Right hindlimb (tissue), 1 donor: ENCODE measurements around the gene BCL2L13.
"Not testable (repeated sequence)": the region's sequence is repeated elsewhere in the genome, so short reads cannot be mapped to it uniquely, and the experiment has no call there.

Experiments used
- DNase-seq: peaks from one replicate; pipeline ENCODE4 v3.0.0-alpha.2; 2018

BCL2L13 gene

DNA sequence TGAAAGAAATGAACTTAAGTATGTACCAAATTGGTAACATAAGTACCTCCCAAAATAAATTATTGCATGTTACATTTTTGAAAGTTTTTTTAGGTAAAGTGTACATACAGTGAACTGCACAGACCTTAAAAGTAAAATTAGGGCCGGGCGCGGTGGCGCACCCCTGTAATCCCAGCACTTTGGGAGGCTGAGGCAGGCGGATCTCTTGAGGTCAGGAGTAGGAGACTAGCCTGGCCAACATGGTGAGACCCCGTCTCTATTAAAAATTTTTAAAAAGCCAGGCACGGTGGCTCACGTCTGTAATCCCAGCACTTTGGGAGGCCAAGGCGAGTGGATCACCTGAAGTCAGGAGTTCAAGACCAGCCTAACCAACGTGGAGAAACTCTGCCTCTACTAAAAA, 1.7 kb upstream of the BCL2L13 start:
- not testable (repeated sequence) for DNase-seq

GRCh38 chr22:17637490-17638181, 921 bp upstream of the BCL2L13 start:
- DNase-seq, result no peak

GRCh38 chr22:17638182-17638431, 450 bp upstream of the BCL2L13 start:
- no peak for DNase-seq

- DNase-seq, result peak; percentile 56
Observed at GRCh38 chr22:17639247-17639741, 737 bp downstream of the BCL2L13 start.

GRCh38 chr22:17641269-17641668, 2.7 kb downstream of the BCL2L13 start:
- DNase-seq, result no peak

DNA sequence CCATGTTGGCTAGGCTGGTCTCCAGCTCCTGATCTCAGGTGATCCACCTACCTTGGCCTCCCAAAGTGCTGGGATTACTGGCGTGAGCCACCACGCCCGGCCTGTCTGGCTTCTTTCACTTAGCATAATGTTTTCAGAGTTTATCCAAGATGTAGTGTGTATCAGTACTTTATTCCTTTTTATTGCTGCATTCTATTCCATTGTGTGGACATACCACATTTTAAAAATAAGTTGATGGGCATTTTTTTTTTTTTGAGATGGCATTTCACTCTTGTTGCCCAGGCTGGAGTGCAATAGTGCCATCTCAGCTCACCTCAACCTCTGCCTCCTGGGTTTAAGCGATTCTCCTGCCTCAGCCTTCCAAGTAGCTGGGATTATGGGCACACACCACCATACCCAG, 3.8 kb downstream of the BCL2L13 start:
- DNase-seq, result not testable (repeated sequence)

DNA sequence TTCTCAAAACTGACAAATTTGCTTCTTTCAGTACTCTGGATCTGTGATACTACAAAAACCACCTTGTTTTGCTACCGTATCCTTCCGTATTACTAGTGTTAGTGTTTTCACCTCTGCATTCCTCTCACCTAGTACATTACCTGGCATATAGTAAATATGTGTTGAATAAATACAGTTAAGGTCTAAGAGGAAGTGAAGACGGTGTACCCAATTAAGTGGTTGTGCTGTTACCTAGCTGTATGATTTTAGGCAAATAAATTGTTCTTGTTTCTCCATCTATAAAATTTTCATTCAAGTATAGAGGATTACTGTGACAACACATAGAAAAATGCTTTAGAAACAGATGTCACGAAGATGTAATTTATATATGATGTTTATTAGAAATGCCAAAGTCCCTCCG, 8.9 kb downstream of the BCL2L13 start:
- no peak for DNase-seq

DNA sequence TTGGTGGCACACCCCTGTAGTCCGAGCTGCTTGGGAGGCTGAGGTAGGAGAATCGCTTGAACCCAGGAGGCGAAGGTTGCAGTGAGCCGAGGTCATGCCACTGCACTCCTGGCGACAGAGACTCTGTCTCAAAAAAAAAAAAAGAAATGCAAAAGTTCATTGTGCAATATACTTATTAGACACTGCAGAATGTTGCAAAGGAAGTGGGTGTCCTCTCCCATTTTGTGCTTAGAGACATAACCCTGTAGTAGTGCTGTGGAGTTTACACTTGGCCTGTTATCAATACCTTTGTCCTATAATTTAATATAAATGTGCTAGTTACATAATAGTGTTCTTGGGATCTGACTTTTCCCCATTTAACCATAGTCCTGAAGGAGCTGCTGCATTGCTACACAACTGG, 9.4 kb downstream of the BCL2L13 start:
- DNase-seq, result no peak

- DNase-seq, result no peak
Observed at GRCh38 chr22:17648569-17648968, 10.0 kb downstream of the BCL2L13 start.

DNA sequence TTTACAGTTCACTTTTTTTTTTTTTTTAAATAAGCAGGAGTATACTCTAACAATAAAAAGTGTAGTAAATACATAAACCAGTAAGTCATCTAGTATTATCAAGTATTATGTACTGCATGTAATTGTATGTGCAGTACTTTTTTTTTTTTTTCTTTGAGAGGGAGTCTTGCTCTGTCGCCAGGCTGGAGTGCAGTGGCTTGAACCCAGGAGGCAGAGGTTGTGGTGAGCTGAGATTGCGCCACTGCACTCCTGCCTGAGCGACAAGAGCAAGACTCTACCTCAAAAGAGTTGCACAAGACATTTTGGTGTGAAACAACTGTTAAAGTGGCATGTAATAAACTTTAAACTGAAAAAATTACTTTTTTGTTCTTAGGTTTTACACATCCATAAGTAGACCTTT, 16.7 kb downstream of the BCL2L13 start:
- no peak for DNase-seq

DNA sequence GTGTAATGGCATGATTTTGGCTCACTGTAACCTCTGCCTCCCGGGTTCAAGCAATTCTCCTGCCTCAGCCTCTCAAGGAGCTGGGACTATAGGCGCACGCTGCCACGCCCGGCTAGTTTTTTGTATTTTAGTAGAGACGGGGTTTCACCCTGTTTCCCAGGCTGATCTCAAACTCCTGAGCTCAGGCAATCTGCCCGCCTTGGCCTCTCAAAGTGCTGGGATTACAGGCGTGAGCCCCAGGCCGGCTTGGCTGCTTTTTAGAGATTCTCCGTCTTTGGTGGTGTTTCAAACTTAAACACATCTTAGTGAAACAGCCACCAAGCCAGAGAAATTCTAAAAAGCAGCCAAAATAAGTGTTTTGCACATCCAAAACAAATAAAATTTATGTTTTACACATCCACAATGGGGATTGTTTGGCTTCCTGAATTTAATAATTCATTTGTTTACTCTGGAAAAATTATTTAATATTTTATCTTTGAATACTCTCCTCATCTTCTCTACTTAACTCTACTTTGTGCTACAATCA, 18.4 kb downstream of the BCL2L13 start:
- DNase-seq, result peak; percentile 27

- no peak for DNase-seq
Observed at GRCh38 chr22:17664414-17665055, 26.0 kb downstream of the BCL2L13 start.

GRCh38 chr22:17665248-17665647, 26.7 kb downstream of the BCL2L13 start:
- no peak for DNase-seq

GRCh38 chr22:17665854-17666253, 27.3 kb downstream of the BCL2L13 start:
- DNase-seq, result no peak

- DNase-seq, result not testable (repeated sequence)
Observed at GRCh38 chr22:17671521-17672092, 33.0 kb downstream of the BCL2L13 start.

GRCh38 chr22:17672417-17672991, 33.9 kb downstream of the BCL2L13 start:
- no peak for DNase-seq

- DNase-seq, result no peak
Observed at GRCh38 chr22:17674152-17674551, 35.6 kb downstream of the BCL2L13 start.

DNA sequence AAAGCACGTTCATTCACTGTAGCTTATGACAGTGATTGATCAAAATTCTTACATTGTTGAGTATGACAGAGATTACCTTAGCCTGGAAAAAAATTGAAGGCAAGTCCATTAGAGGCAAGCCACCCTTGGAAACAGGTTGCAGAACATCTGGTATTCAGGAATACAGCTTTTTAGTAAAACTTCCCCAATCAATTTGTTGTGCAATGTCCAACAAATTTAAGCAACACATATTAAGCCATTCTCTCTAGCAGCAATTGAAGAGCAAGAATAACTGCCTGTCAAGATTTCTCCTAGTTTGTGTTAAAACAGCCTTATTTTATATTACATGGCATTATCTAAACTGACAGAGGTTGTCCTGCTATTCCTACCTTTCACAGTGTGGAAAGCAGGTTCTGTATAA, 37.0 kb downstream of the BCL2L13 start:
- no peak for DNase-seq

DNA sequence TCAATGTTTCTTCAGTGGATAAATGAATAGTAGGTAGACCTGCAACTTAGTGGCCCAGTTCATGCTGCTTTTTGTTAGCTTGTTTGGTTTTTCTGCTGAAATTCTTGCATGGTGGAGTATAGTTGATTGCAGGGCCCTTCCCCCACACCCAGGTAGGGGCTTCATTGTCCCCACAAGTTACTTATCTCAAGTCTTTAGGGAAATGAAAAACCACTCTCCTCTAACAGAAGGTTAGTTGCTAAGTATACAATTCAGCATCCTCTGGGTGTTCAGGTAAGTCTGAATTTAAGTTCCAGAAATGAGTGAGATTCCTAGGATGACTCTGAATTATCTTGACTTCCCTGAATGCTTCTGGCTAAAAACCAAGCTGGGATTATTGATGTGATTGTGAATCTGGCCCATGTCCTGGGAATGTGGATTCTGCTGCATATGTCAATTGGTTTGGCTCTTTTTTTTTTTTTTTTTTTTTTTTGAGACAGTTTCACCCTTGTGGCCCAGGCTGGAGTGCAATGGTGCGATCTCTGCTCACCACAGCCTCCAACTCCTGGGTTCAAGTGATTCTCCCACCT, 40.3 kb downstream of the BCL2L13 start:
- DNase-seq, result no peak

DNA sequence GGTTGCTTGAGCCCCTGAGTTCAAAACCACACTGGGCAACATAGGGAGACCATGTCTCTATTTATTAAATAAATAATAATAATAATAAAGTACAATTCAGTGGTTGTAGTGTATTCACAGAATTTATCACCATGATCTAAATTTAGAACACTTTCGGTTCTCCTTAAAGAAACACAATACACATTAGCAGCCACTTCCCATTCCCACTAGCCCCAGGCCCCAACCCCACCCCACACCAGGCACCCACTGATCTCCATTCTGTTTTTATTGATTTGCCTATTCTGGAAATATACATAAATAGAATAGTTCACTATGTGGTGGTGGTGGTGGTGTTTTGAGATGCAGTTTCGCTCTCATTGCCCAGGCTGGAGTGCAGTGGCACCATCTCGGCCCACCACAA, 45.7 kb downstream of the BCL2L13 start:
- no peak for DNase-seq

DNA sequence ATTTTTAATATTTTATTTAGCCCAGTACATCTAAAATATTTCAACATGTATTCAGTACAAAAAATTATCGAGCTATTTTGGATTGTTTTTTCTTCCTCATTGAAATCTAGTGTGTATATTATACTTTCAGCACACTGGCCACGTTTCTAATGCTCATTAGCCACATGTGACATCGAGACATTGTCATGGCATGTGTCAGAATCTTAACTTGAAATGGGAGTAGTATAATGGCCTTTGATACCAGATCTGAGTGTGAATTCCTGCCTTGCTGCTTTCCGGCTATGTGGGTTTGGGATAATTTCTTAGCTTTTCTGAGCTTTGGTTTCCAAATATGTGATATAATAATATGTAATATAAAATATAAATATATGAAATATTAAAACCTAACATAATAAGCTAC, 54.3 kb downstream of the BCL2L13 start:
- no peak for DNase-seq

- DNase-seq, result no peak
Observed at GRCh38 chr22:17694193-17694592, 55.6 kb downstream of the BCL2L13 start.

DNA sequence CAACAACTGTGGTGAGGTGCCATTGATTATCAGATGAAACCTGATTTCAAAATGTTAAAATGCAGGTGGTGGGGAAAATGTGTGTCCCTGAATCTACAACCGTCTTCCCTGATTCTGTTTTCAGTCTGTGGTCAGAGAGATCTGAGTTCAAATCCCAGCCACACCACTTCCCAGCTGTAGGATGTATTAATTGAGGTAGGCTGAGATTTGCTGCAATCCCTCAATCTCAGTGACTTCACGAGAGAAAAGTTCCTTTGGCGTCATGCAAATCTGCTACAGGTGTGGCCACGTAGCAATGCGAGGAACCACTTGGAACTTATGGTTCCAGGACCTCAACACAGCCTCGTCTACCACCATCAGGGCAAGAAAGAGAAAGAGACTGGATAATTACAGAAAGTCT, 56.2 kb downstream of the BCL2L13 start:
- no peak for DNase-seq

- no peak for DNase-seq
Observed at GRCh38 chr22:17695986-17696385, 57.4 kb downstream of the BCL2L13 start.
